ENCODE measurements around the gene PGPEP1.

Gene PGPEP1

GRCh38 chr19:18330868-18331267 lies 9.5 kb upstream of the PGPEP1 start:
- H3K4me3 ChIP-seq (ENCODE audit: low read depth, low read length) = no peak overlapping the region
- no peak for DNase-seq (ENCODE audit: low read depth)
- no peak for TF ChIP-seq CTCF (IDR thresholded peaks at IDR 0.05; ENCODE audit: insufficient read depth, low read depth, low read length, missing control alignments)

GRCh38 chr19:18332917-18333530 lies 7.4 kb upstream of the PGPEP1 start:
- TF ChIP-seq CTCF (IDR thresholded peaks at IDR 0.05; ENCODE audit: insufficient read depth, low read depth, low read length, missing control alignments) = no peak
- DNase-seq (ENCODE audit: low read depth) = no peak
- no peak overlapping the region for H3K4me3 ChIP-seq (ENCODE audit: low read depth, low read length)

GRCh38 chr19:18333680-18334079 lies 6.7 kb upstream of the PGPEP1 start:
- no peak for TF ChIP-seq CTCF (IDR thresholded peaks at IDR 0.05; ENCODE audit: insufficient read depth, low read depth, low read length, missing control alignments)
- DNase-seq (ENCODE audit: low read depth) = no peak
- H3K4me3 ChIP-seq (ENCODE audit: low read depth, low read length) = no peak overlapping the region

- no peak overlapping the region for H3K4me3 ChIP-seq (ENCODE audit: low read depth, low read length)
- no peak for DNase-seq (ENCODE audit: low read depth)
- TF ChIP-seq CTCF (IDR thresholded peaks at IDR 0.05; ENCODE audit: insufficient read depth, low read depth, low read length, missing control alignments) = no peak
Measured at GRCh38 chr19:18336121-18336520, 4.3 kb upstream of the PGPEP1 start.

GRCh38 chr19:18338541-18338940 lies 1.9 kb upstream of the PGPEP1 start:
- H3K4me3 ChIP-seq (ENCODE audit: low read depth, low read length) = no peak overlapping the region
- TF ChIP-seq CTCF (IDR thresholded peaks at IDR 0.05; ENCODE audit: insufficient read depth, low read depth, low read length, missing control alignments) = no peak
- no peak for DNase-seq (ENCODE audit: low read depth)

- peak; percentile 41 for DNase-seq (ENCODE audit: low read depth)
- peak overlapping the region; percentile 88 for H3K4me3 ChIP-seq (ENCODE audit: low read depth, low read length)
- TF ChIP-seq CTCF (IDR thresholded peaks at IDR 0.05; ENCODE audit: insufficient read depth, low read depth, low read length, missing control alignments) = peak; percentile 27
Measured at GRCh38 chr19:18339723-18340122, 675 bp upstream of the PGPEP1 start.
